OCI-LY1 (cell line): ENCODE data around the gene RNASEH1.

ENCODE experiments used
- H2AFZ ChIP-seq: fragments of 200-600 bp; sonication (generic), shearing (Covaris generic); 2 replicates; pipeline ENCODE4 v1.6.0; 2014; ENCODE audit warnings: antibody characterized with exemption, mild to moderate bottlenecking, low read length
- H3F3A ChIP-seq: fragments of 200-600 bp; sonication (generic), shearing (Covaris generic); 2 replicates; pipeline ENCODE4 v1.6.0; 2014; ENCODE audit warnings: mild to moderate bottlenecking, antibody characterized with exemption, low read length, moderate library complexity; ENCODE audit not compliant: insufficient read depth
- H3K27ac ChIP-seq: fragments of 200-600 bp; sonication (generic); 2 replicates; pipeline ENCODE4 v1.5.1; 2014; ENCODE audit warnings: low read length, mixed run types, mild to moderate bottlenecking, low read depth; ENCODE audit not compliant: poor library complexity, severe bottlenecking
- H3K27me3 ChIP-seq: fragments of 200-600 bp; sonication (generic); 2 replicates; pipeline ENCODE4 v1.6.0; 2014; ENCODE audit warnings: antibody characterized with exemption, mild to moderate bottlenecking, low read length, moderate library complexity; ENCODE audit not compliant: insufficient read depth
- H3K36me3 ChIP-seq: fragments of 200-600 bp; sonication (generic); 2 replicates; pipeline ENCODE4 v1.6.1; 2014; ENCODE audit warnings: mild to moderate bottlenecking, antibody characterized with exemption, low read length, moderate library complexity, mixed read lengths; ENCODE audit not compliant: insufficient read depth
- H3K4me1 ChIP-seq: fragments of 200-600 bp; sonication (generic); 2 replicates; pipeline ENCODE4 v1.5.1; 2014; ENCODE audit warnings: mild to moderate bottlenecking, low read length, moderate library complexity; ENCODE audit not compliant: insufficient read depth, severe bottlenecking
- H3K4me2 ChIP-seq: fragments of 200-600 bp; sonication (generic), shearing (Covaris generic); 2 replicates; pipeline ENCODE4 v1.6.1; 2014; ENCODE audit warnings: low read length
- H3K4me3 ChIP-seq: fragments of 200-600 bp; sonication (generic); 2 replicates; pipeline ENCODE4 v1.5.1; 2014; ENCODE audit warnings: low read length, low read depth, mild to moderate bottlenecking, mixed read lengths; ENCODE audit not compliant: poor library complexity, severe bottlenecking
- H3K79me2 ChIP-seq: fragments of 200-600 bp; shearing (Covaris generic); 2 replicates; pipeline ENCODE4 v1.6.1; 2016; ENCODE audit warnings: mixed run types, low read length, mixed read lengths; ENCODE audit not compliant: insufficient read depth
- H3K9ac ChIP-seq: fragments of 200-600 bp; sonication (generic), shearing (Covaris generic); 2 replicates; pipeline ENCODE4 v1.6.1; 2014; ENCODE audit warnings: mild to moderate bottlenecking, low read length, mixed read lengths
- H3K9me2 ChIP-seq: fragments of 200-600 bp; sonication (generic), shearing (Covaris generic); 2 replicates; pipeline ENCODE4 v1.6.1; 2014; ENCODE audit warnings: low read depth, mild to moderate bottlenecking, low read length, mixed read lengths
- H3K9me3 ChIP-seq: fragments of 200-600 bp; shearing (Covaris generic); 2 replicates; pipeline ENCODE4 v1.6.1; 2014; ENCODE audit warnings: low read length, mixed read lengths
- H4K20me1 ChIP-seq: fragments of 200-600 bp; sonication (generic), shearing (Covaris generic); 2 replicates; pipeline ENCODE4 v1.6.0; 2016; ENCODE audit warnings: mild to moderate bottlenecking, low read length; ENCODE audit not compliant: insufficient read depth
- EZH2 ChIP-seq: fragments of 200-600 bp; sonication (generic), shearing (Covaris generic); IDR thresholded peaks from 2 replicates; pipeline ENCODE4 v1.8.0; 2017; ENCODE audit warnings: borderline replicate concordance, mixed run types, mild to moderate bottlenecking, antibody characterized with exemption, low read length, moderate library complexity, mixed read lengths
- TF ChIP-seq, protein P1 (sequence below): fragments of 200-600 bp; sonication (generic), shearing (Covaris generic); IDR thresholded peaks from 2 replicates; pipeline ENCODE4 v1.5.1; 2017; ENCODE audit warnings: mild to moderate bottlenecking, antibody characterized with exemption, low read length, moderate library complexity, mixed read lengths

The RNASEH1 gene

DNA sequence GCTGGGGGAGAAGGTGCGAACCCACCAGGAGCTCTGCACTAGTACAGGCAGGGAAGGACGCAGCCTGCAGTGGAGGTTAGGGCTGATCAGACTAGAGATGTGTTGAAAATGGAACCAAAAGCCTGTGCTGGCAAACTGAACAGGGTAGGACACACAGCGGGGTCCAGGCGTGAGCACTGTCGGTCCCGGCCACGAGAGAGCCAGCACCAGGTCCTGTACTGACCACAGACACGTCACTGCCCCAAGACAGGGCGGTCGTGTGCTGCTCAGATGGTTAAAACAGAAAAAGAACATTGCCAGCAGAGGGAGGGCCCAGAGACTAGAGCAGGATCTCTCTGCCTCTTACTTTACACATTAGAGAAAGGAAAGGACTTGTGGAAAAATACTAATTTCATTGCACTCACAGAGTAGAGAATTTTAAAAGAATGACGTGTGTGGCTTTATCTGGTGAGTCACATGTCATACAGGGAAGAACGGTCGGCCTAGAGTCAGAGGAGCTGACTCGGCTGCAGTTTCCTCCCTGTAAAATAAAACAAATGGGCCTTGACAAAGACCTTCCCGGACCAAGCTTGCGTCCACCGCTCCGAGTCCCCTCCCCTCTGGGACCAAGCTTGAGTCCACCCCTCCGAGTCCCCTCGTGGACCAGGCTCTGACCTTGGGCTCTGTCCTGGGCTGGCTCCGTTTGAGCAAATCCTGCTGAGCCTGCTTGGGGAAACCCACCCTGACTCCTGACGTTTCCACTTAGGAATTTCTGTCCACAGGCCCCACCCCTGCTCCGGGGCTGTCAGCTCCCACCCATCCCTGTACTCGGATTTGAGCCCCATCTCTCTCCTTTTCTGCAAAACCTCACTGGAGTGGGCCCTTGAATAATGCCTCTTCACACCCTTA, 22.1 kb downstream of the RNASEH1 start:
- Histone ChIP-seq H3K36me3 (peaks cover 28% of the 10 kb centered on the region), H4K20me1 (no peaks in the 10 kb centered on the region), H3K9me2 (no peaks in the 10 kb centered on the region), H3K27ac (peak overlapping the region; percentile 80), H3K4me2 (peak overlapping the region; percentile 67), H3K4me3 (peak overlapping the region; percentile 60), H3K4me1 (peaks cover 27% of the 10 kb centered on the region), H3F3A (no peaks in the 10 kb centered on the region), H3K9me3 (peaks cover 11% of the 10 kb centered on the region), H3K9ac (peak overlapping the region; percentile 72), H3K27me3 (no peaks in the 10 kb centered on the region), H2AFZ (0 out of 2 replicates have a peak overlapping the region, but pooled peaks have one; percentile 38), H3K79me2 (no peaks in the 10 kb centered on the region)
- TF ChIP-seq EZH2, result no peak
- TF ChIP-seq, protein P1, sequence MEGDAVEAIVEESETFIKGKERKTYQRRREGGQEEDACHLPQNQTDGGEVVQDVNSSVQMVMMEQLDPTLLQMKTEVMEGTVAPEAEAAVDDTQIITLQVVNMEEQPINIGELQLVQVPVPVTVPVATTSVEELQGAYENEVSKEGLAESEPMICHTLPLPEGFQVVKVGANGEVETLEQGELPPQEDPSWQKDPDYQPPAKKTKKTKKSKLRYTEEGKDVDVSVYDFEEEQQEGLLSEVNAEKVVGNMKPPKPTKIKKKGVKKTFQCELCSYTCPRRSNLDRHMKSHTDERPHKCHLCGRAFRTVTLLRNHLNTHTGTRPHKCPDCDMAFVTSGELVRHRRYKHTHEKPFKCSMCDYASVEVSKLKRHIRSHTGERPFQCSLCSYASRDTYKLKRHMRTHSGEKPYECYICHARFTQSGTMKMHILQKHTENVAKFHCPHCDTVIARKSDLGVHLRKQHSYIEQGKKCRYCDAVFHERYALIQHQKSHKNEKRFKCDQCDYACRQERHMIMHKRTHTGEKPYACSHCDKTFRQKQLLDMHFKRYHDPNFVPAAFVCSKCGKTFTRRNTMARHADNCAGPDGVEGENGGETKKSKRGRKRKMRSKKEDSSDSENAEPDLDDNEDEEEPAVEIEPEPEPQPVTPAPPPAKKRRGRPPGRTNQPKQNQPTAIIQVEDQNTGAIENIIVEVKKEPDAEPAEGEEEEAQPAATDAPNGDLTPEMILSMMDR, result peak; percentile 24; the same call in 1 of the 2 replicates

DNA sequence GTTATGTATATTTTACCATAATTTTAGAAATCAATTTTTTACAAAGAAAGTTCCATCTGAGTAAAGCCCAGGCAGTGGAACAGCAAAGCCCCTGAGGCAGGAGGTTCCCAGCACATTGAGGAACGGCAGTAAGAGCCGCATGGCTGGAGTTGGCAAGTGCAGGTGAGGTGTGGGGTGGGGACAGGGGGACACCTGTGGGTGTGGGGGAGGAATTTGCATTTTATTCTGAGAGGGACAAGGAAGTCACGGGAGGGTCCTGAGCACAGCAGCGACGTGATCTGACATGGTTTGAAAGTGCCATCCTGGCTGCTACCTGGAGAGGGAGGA, 22.7 kb downstream of the RNASEH1 start:
- Histone ChIP-seq H3K36me3 (peaks cover 28% of the 10 kb centered on the region), H3K4me2 (peak overlapping the region; percentile 67), H3K9me2 (no peaks in the 10 kb centered on the region), H3K4me3 (peak overlapping the region; percentile 60), H3K27me3 (no peaks in the 10 kb centered on the region), H3K79me2 (no peaks in the 10 kb centered on the region), H3K4me1 (peaks cover 27% of the 10 kb centered on the region), H2AFZ (no peak overlapping the region), H3K27ac (peak overlapping the region; percentile 80), H4K20me1 (no peaks in the 10 kb centered on the region), H3K9ac (peak overlapping the region; percentile 72; the same call in 1 of the 2 replicates), H3F3A (no peaks in the 10 kb centered on the region), H3K9me3 (peaks cover 11% of the 10 kb centered on the region)
- no peak for TF ChIP-seq EZH2
- TF ChIP-seq, protein P1, result no peak

DNA sequence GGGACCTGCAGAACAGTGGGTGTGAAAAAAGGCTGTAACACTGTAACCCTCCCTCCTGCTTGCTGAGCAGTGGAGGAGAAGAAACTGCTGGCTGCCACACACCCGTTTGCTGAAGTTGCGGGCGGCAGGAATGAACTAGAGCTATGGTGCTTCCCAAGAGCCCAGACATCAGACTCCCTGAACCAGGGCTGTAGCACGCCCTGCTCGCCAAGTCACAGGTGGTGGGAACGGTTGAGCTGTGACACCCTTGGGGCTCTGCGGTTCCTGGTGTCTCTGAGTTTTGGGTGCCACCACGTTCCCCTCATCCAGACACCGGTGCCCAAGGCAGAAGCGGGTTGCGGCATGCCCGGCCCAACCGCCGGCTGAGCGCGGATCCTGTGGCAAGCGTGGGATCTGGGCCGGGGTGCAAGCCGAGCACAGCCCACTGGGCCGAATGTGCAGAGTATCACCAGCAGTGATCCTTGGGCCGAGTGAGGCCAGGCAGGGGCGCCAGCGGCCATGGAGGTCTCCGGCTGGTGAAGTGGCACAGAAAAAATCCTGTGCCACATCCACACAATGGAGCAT, 23.8 kb downstream of the RNASEH1 start:
- Histone ChIP-seq H3K4me3 (no peak overlapping the region), H3K9ac (no peak overlapping the region), H3F3A (no peaks in the 10 kb centered on the region), H3K27ac (no peak overlapping the region), H3K79me2 (no peaks in the 10 kb centered on the region), H3K27me3 (no peaks in the 10 kb centered on the region), H3K4me1 (peaks cover 27% of the 10 kb centered on the region), H3K4me2 (no peak overlapping the region), H2AFZ (no peak overlapping the region), H3K9me2 (no peaks in the 10 kb centered on the region), H3K36me3 (peaks cover 23% of the 10 kb centered on the region), H3K9me3 (peaks cover 11% of the 10 kb centered on the region), H4K20me1 (no peaks in the 10 kb centered on the region)
- TF ChIP-seq, protein P1, result no peak
